ENCODE results near the gene CEP68.

Gene CEP68

DNA sequence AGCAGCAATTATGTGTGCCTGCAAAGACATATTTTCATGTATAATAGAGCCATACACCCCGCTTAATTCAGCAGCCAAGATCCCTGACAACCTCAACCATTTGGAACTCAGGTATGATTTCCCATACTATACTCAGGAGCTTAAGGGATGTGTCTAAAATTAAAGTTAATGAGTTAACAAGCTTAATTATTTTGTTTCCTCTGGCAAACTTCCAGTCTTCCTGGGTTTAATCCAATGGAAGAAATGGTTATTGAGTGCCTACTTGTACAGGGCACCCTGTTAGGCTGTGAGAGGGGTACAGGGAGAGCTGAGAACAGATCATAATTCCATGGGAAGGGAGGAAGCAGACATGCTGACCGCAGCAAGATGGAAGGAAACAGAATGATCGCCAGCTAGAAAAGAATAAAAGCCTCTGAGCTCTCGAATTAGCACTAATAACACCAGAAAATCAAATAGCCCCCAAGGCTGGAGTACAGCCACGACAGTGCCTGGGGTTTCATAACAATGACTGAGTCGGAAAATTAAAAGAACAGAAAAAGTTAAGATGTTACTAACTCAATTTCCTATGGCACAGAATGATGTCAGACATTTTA lies 20.8 kb upstream of the CEP68 start:
- Histone ChIP-seq H3K4me3 (ENCODE audit: insufficient read depth, low read length, poor library complexity, severe bottlenecking) (no peak overlapping the region), H3K36me3 (ENCODE audit: low read length) (0 out of 2 replicates have a peak, but pooled peaks cover 2% of the 10 kb centered on the region), H2AFZ (ENCODE audit: low read depth, low read length, severe bottlenecking) (no peak overlapping the region), H3K4me2 (ENCODE audit: low read depth, low read length, poor library complexity, severe bottlenecking) (no peak overlapping the region), H3F3A (ENCODE audit: insufficient read depth) (peaks cover 25% of the 10 kb centered on the region), H4K20me1 (ENCODE audit: low read depth, low read length) (no peaks in the 10 kb centered on the region), H3K79me2 (ENCODE audit: insufficient read depth, low read length) (no peaks in the 10 kb centered on the region), H3K9me3 (ENCODE audit: insufficient read depth, low read length) (no peaks in the 10 kb centered on the region), H3K9me2 (replicated peaks; ENCODE audit: insufficient read depth, low read length) (no peaks in the 10 kb centered on the region), H3K27ac (ENCODE audit: low read depth, low read length) (no peak overlapping the region), H3K27me3 (ENCODE audit: low read length) (no peaks in the 10 kb centered on the region), H3K9ac (ENCODE audit: low read length) (no peak overlapping the region)
- no peak for TF ChIP-seq EZH2phosphoT487 (conservative IDR thresholded peaks at IDR 0.05; ENCODE audit: low read length)
- no peak for TF ChIP-seq CTCF (IDR thresholded peaks at IDR 0.05; ENCODE audit: insufficient read depth, low read length, poor library complexity, severe bottlenecking)

GRCh38 chr2:65037178-65037577 lies 19.0 kb upstream of the CEP68 start:
- Histone ChIP-seq H3K79me2 (ENCODE audit: insufficient read depth, low read length) (no peaks in the 10 kb centered on the region), H3K36me3 (ENCODE audit: low read length) (0 out of 2 replicates have a peak, but pooled peaks cover 2% of the 10 kb centered on the region), H3K4me2 (ENCODE audit: low read depth, low read length, poor library complexity, severe bottlenecking) (no peak overlapping the region), H3K4me3 (ENCODE audit: insufficient read depth, low read length, poor library complexity, severe bottlenecking) (no peak overlapping the region), H3K27ac (ENCODE audit: low read depth, low read length) (no peak overlapping the region), H2AFZ (ENCODE audit: low read depth, low read length, severe bottlenecking) (no peak overlapping the region), H3K9me3 (ENCODE audit: insufficient read depth, low read length) (no peaks in the 10 kb centered on the region), H3K9ac (ENCODE audit: low read length) (no peak overlapping the region), H3K27me3 (ENCODE audit: low read length) (no peaks in the 10 kb centered on the region), H4K20me1 (ENCODE audit: low read depth, low read length) (no peaks in the 10 kb centered on the region), H3F3A (ENCODE audit: insufficient read depth) (peaks cover 8% of the 10 kb centered on the region), H3K9me2 (replicated peaks; ENCODE audit: insufficient read depth, low read length) (no peaks in the 10 kb centered on the region)
- TF ChIP-seq CTCF (IDR thresholded peaks at IDR 0.05; ENCODE audit: insufficient read depth, low read length, poor library complexity, severe bottlenecking) (no peak), EZH2phosphoT487 (conservative IDR thresholded peaks at IDR 0.05; ENCODE audit: low read length) (no peak)

GRCh38 chr2:65039640-65040039 lies 16.6 kb upstream of the CEP68 start:
- no peak overlapping the region for H3K9ac ChIP-seq (ENCODE audit: low read length)
- H3K4me3 ChIP-seq (ENCODE audit: insufficient read depth, low read length, poor library complexity, severe bottlenecking): no peak overlapping the region
- H3K79me2 ChIP-seq (ENCODE audit: insufficient read depth, low read length): no peaks in the 10 kb centered on the region
- no peak overlapping the region for H3K4me2 ChIP-seq (ENCODE audit: low read depth, low read length, poor library complexity, severe bottlenecking)
- H4K20me1 ChIP-seq (ENCODE audit: low read depth, low read length): no peaks in the 10 kb centered on the region
- TF ChIP-seq CTCF (IDR thresholded peaks at IDR 0.05; ENCODE audit: insufficient read depth, low read length, poor library complexity, severe bottlenecking) (no peak), EZH2phosphoT487 (conservative IDR thresholded peaks at IDR 0.05; ENCODE audit: low read length) (no peak)
- peak overlapping the region; percentile 2; the same call in 1 of the 2 replicates for H3K27ac ChIP-seq (ENCODE audit: low read depth, low read length)
- H3F3A ChIP-seq (ENCODE audit: insufficient read depth): no peaks in the 10 kb centered on the region; the same call in 1 of the 2 replicates
- H2AFZ ChIP-seq (ENCODE audit: low read depth, low read length, severe bottlenecking): no peak overlapping the region
- no peaks in the 10 kb centered on the region for H3K9me2 ChIP-seq (replicated peaks; ENCODE audit: insufficient read depth, low read length)
- peaks cover 9% of the 10 kb centered on the region; the same call in 1 of the 2 replicates for H3K36me3 ChIP-seq (ENCODE audit: low read length)
- H3K27me3 ChIP-seq (ENCODE audit: low read length): no peaks in the 10 kb centered on the region
- H3K9me3 ChIP-seq (ENCODE audit: insufficient read depth, low read length): peaks cover 8% of the 10 kb centered on the region; the same call in 1 of the 2 replicates

Data from SU-DHL-6 (cell line).